ENCODE data around the gene CYP24A1.

DNA sequence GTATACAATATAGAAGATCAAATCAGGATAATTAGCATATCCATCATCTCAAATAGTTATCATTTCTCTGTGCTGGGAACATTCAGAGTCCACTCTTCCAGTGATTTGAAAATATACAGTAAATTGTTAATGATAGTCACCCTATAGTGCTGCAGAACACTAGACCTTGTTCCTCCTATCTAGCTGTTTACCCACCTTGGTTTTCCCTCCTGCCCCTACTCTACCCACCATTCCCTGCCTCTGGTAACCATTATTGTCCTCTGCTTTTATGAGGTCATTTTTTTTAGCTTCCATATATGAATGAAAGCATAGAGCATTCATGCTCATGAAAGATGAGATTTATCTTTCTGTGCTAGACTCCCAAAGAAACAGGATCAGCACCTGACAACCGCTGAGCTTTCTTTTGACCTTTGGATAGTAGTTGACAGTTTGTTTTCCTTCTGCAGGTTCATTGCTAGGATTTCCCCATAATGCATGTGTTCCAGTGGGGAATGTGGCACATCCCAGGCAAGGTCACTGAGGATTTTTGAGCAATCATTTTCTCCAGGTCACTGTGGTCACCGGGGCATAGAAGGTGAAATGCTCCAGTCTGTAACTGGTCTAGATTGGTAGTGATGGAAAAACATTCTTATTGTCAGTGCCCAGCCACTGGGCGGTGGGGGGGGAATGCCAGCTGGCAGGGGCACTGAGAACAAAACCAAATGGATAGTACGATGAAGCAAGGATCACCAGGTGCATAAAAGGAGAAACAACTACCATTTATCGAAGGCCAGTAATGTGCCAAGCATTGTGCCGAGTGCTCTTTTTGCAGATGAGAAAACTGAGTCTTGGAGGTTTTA, 69.8 kb downstream of the CYP24A1 start:
- TF ChIP-seq, protein P1, sequence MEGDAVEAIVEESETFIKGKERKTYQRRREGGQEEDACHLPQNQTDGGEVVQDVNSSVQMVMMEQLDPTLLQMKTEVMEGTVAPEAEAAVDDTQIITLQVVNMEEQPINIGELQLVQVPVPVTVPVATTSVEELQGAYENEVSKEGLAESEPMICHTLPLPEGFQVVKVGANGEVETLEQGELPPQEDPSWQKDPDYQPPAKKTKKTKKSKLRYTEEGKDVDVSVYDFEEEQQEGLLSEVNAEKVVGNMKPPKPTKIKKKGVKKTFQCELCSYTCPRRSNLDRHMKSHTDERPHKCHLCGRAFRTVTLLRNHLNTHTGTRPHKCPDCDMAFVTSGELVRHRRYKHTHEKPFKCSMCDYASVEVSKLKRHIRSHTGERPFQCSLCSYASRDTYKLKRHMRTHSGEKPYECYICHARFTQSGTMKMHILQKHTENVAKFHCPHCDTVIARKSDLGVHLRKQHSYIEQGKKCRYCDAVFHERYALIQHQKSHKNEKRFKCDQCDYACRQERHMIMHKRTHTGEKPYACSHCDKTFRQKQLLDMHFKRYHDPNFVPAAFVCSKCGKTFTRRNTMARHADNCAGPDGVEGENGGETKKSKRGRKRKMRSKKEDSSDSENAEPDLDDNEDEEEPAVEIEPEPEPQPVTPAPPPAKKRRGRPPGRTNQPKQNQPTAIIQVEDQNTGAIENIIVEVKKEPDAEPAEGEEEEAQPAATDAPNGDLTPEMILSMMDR (IDR thresholded peaks at IDR 0.05) = no peak
- no peak for TF ChIP-seq EZH2 (IDR thresholded peaks at IDR 0.05)

Measured in neural progenitor cell (in vitro differentiated cells).